Measurements from ENCODE around the gene MPPED1. TPM values are rescaled to one million over a fixed set of nuclear protein-coding genes. Genes with fewer than 3 reads are reported as not detected.

MPPED1 gene
- polyA plus RNA-seq, 1 of the 3 experiments (the other 2 are of a cell fraction) = 0.03 TPM

DNA sequence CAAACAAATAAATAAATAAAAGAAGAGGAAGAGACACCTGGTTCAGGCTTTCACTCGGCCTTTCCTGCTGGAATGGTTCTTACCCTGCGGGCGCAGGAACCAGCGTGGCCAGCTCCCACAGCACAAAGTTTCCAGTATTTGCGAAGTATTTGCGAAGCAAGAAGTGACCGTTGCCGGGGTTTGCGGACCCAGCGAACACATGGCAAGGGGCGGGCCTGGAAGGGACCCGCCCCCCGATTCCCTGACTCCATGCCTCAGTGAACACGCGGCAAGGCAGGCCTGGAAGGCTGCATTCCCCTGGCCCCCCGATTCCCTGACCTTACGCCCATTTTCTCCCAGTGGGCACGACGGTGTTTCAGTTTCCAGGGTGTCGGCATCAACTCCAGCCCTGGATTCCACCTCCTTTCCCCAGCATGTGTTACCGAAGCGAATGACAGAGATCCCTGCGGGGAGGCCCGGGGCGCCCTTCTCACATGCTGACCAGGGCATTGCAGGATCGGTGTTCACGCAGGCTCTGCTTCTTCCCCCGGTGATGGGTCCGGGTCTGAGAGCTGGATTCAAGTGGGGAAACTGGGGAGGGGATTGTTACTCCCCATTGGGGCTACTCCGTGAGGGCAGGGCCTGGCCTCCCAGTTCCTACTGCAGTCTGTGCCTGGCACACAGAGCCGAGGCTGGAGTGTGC, 102.8 kb downstream of the MPPED1 start (continued):
- TF ChIP-seq FOXM1 (IDR thresholded peaks at IDR 0.05; ENCODE audit: low read depth) (no peak), MXI1 (IDR thresholded peaks at IDR 0.05; ENCODE audit: low read depth, low read length) (no peak), FOXJ3 (CRISPR knock-in tag; IDR thresholded peaks at IDR 0.05) (no peak)
- TF ChIP-seq, protein P1, sequence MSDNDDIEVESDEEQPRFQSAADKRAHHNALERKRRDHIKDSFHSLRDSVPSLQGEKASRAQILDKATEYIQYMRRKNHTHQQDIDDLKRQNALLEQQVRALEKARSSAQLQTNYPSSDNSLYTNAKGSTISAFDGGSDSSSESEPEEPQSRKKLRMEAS (IDR thresholded peaks at IDR 0.05; ENCODE audit: low read depth) = no peak

DNA sequence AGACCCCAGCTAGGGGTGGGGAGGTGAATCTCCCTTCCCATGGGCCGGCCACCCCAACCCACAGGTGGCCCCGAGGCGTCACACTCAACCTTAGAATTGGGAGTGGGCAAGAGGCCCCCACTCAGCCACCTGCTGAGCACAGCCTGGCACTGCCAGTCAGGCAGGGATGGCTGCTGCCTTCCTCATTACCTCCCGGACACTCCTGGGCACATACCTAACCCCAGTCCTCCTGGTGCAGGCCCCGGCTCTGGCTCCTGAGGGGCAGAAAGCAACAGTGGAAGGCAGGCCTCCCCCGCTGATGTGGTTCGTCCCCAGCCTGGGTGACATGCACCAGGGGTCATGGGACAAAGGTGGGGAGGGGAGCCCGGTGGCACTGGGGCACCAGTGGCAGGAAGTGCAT, 103.6 kb downstream of the MPPED1 start:
- no peaks in the 10 kb centered on the region for H3K27me3 ChIP-seq (ENCODE audit: insufficient read depth)
- no peak overlapping the region for H3K27ac ChIP-seq (ENCODE audit: low read depth in 2 of 2, low read length in 1 of 2)
- H3K4me3 ChIP-seq (ENCODE audit: low read depth in 2 of 2, low read length in 1 of 2) = no peak overlapping the region
- no peak for DNase-seq
- H3K4me1 ChIP-seq (ENCODE audit: control insufficient read depth in 1 of 2, insufficient read depth in 2 of 2, low read depth in 1 of 2, low read length in 1 of 2) = no peaks in the 10 kb centered on the region
- H3K9ac ChIP-seq = no peak overlapping the region
- ChIA-PET POLR2A (no interaction called here), CTCF (no interaction called here)
- no peaks in the 10 kb centered on the region for H4K20me1 ChIP-seq (ENCODE audit: insufficient read depth)
- TF ChIP-seq RXRA (IDR thresholded peaks at IDR 0.05; ENCODE audit: borderline replicate concordance, low read depth) = no peak
- TF ChIP-seq, protein P2, sequence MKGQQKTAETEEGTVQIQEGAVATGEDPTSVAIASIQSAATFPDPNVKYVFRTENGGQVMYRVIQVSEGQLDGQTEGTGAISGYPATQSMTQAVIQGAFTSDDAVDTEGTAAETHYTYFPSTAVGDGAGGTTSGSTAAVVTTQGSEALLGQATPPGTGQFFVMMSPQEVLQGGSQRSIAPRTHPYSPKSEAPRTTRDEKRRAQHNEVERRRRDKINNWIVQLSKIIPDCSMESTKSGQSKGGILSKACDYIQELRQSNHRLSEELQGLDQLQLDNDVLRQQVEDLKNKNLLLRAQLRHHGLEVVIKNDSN (IDR thresholded peaks at IDR 0.05; ENCODE audit: borderline replicate concordance, low read depth) = no peak
- no peak for TF ChIP-seq RCOR1 (IDR thresholded peaks at IDR 0.05; ENCODE audit: low read length)
- TF ChIP-seq, protein P3, sequence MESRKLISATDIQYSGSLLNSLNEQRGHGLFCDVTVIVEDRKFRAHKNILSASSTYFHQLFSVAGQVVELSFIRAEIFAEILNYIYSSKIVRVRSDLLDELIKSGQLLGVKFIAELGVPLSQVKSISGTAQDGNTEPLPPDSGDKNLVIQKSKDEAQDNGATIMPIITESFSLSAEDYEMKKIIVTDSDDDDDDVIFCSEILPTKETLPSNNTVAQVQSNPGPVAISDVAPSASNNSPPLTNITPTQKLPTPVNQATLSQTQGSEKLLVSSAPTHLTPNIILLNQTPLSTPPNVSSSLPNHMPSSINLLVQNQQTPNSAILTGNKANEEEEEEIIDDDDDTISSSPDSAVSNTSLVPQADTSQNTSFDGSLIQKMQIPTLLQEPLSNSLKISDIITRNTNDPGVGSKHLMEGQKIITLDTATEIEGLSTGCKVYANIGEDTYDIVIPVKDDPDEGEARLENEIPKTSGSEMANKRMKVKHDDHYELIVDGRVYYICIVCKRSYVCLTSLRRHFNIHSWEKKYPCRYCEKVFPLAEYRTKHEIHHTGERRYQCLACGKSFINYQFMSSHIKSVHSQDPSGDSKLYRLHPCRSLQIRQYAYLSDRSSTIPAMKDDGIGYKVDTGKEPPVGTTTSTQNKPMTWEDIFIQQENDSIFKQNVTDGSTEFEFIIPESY (IDR thresholded peaks at IDR 0.05; ENCODE audit: borderline replicate concordance, low read depth) = no peak
- TF ChIP-seq, protein P4, sequence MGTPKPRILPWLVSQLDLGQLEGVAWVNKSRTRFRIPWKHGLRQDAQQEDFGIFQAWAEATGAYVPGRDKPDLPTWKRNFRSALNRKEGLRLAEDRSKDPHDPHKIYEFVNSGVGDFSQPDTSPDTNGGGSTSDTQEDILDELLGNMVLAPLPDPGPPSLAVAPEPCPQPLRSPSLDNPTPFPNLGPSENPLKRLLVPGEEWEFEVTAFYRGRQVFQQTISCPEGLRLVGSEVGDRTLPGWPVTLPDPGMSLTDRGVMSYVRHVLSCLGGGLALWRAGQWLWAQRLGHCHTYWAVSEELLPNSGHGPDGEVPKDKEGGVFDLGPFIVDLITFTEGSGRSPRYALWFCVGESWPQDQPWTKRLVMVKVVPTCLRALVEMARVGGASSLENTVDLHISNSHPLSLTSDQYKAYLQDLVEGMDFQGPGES (IDR thresholded peaks at IDR 0.05; ENCODE audit: low read depth, low read length) = no peak
- no peaks in the 10 kb centered on the region for H3K79me2 ChIP-seq (ENCODE audit: insufficient read depth)
- 60% methylated on average over 1 of the region's 8 CpGs for WGBS (ENCODE audit: low lambda C conversion rate)
- H3K4me2 ChIP-seq = no peak overlapping the region
- no peaks in the 10 kb centered on the region for H3K9me3 ChIP-seq
- no peaks in the 10 kb centered on the region for H3K36me3 ChIP-seq (replicated peaks in 1 of 2; ENCODE audit: control insufficient read depth in 1 of 2, insufficient read depth in 2 of 2, low read length in 1 of 2)
- H3K9me2 ChIP-seq = no peaks in the 10 kb centered on the region
- H2AFZ ChIP-seq (ENCODE audit: low read depth) = no peak overlapping the region
- no peaks in the 10 kb centered on the region for H3F3A ChIP-seq (replicated peaks; ENCODE audit: insufficient read depth)

DNA sequence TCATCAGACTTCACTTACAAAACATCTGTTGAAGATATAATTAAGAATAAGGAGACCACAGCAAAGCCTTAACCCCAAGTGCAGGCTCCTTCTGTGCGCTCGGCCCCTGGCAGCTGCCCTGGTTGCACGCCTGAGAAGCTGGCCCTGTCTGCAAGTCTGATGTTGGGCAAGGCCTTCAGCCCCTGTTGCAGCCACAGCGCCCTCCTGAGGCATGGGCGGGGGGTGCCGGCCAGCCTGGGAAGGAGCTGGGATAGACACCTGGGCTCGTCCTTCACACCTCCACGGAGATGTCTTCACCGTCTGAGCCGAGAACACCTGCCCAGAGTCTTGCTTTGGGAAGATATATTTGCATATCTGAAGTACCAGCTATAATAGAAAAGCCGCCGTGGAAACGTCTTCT, 104.1 kb downstream of the MPPED1 start:
- no peaks in the 10 kb centered on the region for H4K20me1 ChIP-seq (ENCODE audit: insufficient read depth)
- no peak overlapping the region for H3K27ac ChIP-seq (ENCODE audit: low read depth in 2 of 2, low read length in 1 of 2)
- no peaks in the 10 kb centered on the region for H3F3A ChIP-seq (replicated peaks; ENCODE audit: insufficient read depth)
- H3K9me3 ChIP-seq = no peaks in the 10 kb centered on the region
- CTCF ChIA-PET = no interaction called here
- H3K79me2 ChIP-seq (ENCODE audit: insufficient read depth) = no peaks in the 10 kb centered on the region
- H2AFZ ChIP-seq (ENCODE audit: low read depth) = no peak overlapping the region
- H3K27me3 ChIP-seq (ENCODE audit: insufficient read depth) = no peaks in the 10 kb centered on the region
- no peak for DNase-seq
- POLR2A ChIA-PET = no interaction called here
- no peak overlapping the region for H3K4me2 ChIP-seq
- no peak overlapping the region for H3K9ac ChIP-seq
- H3K36me3 ChIP-seq (replicated peaks in 1 of 2; ENCODE audit: control insufficient read depth in 1 of 2, insufficient read depth in 2 of 2, low read length in 1 of 2) = no peaks in the 10 kb centered on the region
- no peaks in the 10 kb centered on the region for H3K9me2 ChIP-seq
- no peaks in the 10 kb centered on the region for H3K4me1 ChIP-seq (ENCODE audit: control insufficient read depth in 1 of 2, insufficient read depth in 2 of 2, low read depth in 1 of 2, low read length in 1 of 2)
- H3K4me3 ChIP-seq (ENCODE audit: low read depth in 2 of 2, low read length in 1 of 2) = no peak overlapping the region
- WGBS (ENCODE audit: low lambda C conversion rate) = 80% methylated on average over 3 of the region's 13 CpGs
- TF ChIP-seq, protein P5, sequence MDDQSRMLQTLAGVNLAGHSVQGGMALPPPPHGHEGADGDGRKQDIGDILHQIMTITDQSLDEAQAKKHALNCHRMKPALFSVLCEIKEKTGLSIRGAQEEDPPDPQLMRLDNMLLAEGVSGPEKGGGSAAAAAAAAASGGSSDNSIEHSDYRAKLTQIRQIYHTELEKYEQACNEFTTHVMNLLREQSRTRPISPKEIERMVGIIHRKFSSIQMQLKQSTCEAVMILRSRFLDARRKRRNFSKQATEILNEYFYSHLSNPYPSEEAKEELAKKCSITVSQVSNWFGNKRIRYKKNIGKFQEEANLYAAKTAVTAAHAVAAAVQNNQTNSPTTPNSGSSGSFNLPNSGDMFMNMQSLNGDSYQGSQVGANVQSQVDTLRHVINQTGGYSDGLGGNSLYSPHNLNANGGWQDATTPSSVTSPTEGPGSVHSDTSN (IDR thresholded peaks at IDR 0.05) = no peak
- no peak for TF ChIP-seq TAF1 (IDR thresholded peaks at IDR 0.05; ENCODE audit: borderline replicate concordance, low read depth, low read length)
- TF ChIP-seq TCF12 (IDR thresholded peaks at IDR 0.05) = no peak
- TF ChIP-seq, protein P1 (IDR thresholded peaks at IDR 0.05; ENCODE audit: low read depth) = no peak
- no peak for TF ChIP-seq FOXM1 (IDR thresholded peaks at IDR 0.05; ENCODE audit: low read depth)
- no peak for TF ChIP-seq RAD21 (IDR thresholded peaks at IDR 0.05; ENCODE audit: low read length)
- TF ChIP-seq SIN3A (IDR thresholded peaks at IDR 0.05; ENCODE audit: borderline replicate concordance, low read depth, low read length) = no peak
- TF ChIP-seq, protein P6, sequence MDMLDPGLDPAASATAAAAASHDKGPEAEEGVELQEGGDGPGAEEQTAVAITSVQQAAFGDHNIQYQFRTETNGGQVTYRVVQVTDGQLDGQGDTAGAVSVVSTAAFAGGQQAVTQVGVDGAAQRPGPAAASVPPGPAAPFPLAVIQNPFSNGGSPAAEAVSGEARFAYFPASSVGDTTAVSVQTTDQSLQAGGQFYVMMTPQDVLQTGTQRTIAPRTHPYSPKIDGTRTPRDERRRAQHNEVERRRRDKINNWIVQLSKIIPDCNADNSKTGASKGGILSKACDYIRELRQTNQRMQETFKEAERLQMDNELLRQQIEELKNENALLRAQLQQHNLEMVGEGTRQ (IDR thresholded peaks at IDR 0.05; ENCODE audit: borderline replicate concordance, low read depth, low read length) = no peak
- no peak for TF ChIP-seq ELF1 (IDR thresholded peaks at IDR 0.05)
- TF ChIP-seq POLR2AphosphoS5 (IDR thresholded peaks at IDR 0.05; ENCODE audit: low read depth, low read length) = no peak
- TF ChIP-seq GATA2 (CRISPR knock-in tag; IDR thresholded peaks at IDR 0.05) = no peak
- TF ChIP-seq NFIC (IDR thresholded peaks at IDR 0.05; ENCODE audit: borderline replicate concordance) = no peak
- TF ChIP-seq CHD2 (IDR thresholded peaks at IDR 0.05; ENCODE audit: low read length, partially characterized antibody) = no peak
- no peak for TF ChIP-seq FOXJ3 (CRISPR knock-in tag; IDR thresholded peaks at IDR 0.05)
